NCI-H2196 (cell line): ENCODE results near the gene RCOR3.

Source experiments
- DNase-seq: peaks from one replicate; lab custom pipeline; 2025; ENCODE audit not compliant: unreplicated experiment; lab: John Stamatoyannopoulos, UW

RCOR3 gene

GRCh38 chr1:211323156-211324063 lies 64.2 kb downstream of the RCOR3 start:
- peak; percentile 72 for DNase-seq

DNA sequence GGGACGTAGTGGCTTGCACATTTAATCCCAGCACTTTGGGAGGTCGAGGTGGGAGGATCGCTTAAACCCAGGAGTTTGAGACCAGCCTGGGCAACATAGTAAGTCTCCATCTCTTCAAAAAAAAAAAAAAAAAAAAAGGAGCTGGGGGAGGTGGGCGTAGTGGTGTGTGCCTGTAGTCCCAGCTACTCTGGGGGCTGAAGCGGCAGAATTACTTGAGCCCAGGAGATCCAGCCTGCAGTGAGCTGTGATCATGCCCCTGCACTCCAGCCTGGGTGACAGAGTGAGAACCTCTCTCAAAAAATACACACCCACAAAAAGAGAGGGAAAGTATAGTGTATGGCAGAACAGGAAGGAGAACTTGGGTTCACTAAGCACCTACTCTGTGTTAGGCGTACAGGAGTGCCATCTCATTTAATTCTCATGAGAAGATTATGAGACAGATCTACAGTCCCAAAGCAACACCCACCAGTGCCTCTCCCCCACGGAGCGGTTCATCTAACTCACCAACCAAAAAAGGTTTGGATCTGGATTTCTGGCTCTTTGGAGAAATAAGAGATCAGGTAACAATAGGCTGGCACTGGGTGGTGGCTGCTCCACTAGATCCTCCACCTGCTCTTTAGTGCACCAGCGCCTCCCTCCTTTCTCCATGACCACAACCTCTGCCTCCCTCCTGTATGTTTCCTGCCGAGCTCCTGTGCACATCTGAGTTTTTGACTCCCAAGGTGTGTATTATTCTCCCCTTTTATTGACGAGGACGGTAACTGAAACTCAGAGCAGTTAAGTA lies 66.0 kb downstream of the RCOR3 start:
- DNase-seq = peak; percentile 42

GRCh38 chr1:211326140-211326527 lies 67.0 kb downstream of the RCOR3 start:
- DNase-seq = no peak

DNA sequence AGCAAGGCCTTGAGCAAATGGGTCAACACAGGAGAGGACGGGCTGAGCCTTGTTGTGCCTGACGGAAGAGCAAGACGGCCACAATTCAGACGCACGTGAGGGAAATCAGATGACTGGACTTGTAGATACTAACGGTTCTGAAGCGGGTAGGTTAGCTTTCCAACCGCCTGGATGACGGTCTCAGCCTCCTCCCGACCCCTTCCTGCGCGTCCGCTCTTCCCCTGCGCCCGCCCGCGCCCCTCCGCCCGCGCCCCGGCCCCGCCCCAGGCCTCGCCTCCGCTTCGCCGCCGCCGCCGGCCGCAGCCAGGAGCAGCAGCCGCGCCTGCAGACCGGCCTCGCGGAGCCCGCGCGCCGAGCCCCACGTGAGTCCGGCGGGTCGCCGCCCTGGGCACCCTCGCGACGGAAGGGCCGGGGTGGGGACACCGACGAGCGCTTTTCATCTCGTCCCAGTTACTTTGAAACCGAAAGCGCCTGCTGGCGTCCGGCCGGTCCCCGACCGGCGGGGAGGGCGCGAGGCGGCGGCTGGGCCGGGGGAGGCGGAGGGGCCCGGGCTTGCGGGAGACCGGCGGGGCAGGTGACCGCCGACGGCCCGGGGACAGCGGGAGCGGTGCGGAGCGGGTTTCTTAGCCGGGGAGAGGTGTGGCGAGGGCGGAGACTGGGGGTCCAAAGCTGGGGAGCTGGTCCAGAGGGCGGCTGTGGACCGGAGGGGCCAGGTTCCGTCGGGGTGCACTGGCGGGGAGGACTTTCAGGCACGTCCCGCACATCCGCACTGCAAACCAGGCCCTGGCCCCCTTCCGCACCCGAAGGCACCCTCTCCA lies 67.6 kb downstream of the RCOR3 start, which contains the start of gene TRAF5:
Gene TRAF5, plus strand, starts transcription at position 306 of the 818 bp plus-strand sequence. CDS start 26,407 bp downstream, outside the sequence.
- peak; percentile 51 for DNase-seq

DNA sequence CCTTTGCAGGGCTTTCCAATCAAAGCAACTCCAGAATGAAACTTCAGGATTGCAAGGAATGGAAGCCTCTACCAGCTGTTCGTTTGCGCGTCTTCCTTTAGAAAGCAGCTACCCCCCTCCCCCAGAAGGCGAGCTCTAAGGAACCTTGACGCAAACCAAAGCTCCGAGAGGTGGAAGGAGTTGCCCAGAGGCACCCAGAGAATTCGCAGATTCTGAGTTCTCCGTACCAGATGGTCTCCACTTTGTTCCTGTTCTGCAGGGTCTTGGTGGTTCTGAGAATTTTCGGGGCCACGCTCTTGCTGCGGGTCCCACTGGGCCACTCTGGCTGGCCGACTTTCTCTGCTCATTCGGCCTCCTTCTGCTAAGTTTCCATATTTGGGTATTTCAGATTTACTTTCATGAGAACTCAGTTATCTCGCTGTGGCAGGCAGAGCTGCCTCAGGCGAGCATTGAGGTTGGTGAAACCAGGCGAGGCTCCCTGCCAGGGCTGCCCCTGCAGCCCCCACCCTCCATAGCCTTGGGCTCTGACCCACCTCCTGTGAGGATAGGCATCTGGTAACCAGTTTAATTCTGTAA lies 68.3 kb downstream of the RCOR3 start:
- no peak for DNase-seq

GRCh38 chr1:211328084-211328694 lies 69.0 kb downstream of the RCOR3 start:
- DNase-seq = no peak

DNA sequence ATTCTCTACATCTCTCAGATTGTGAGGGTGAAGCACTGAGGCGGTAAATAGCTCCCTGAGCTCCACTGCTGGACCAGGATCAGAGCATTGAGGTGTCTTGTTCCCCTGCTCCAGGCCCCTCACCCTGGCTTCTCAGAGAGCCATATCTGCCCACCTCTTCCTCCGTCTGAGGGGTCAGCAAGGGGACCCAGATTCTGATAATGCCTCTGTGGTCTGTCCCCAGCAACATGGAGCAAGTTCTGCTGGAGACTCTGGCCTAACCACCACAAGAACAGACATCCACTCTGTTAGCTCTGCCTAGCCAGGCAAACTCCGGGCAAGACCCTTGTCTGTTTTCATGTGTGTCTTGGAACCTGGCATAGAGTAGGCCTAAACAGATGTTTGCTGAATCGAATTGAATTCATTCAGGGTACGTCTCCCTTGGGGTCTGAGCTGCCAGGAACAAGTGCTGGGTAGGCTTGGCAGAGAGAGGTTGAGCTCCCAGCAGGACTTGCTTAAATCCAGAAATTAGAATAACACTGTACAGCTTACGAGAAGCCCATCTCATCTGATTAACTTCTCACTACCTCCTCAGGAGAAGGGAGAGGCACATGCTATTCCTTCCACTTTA lies 69.8 kb downstream of the RCOR3 start:
- DNase-seq = no peak

DNA sequence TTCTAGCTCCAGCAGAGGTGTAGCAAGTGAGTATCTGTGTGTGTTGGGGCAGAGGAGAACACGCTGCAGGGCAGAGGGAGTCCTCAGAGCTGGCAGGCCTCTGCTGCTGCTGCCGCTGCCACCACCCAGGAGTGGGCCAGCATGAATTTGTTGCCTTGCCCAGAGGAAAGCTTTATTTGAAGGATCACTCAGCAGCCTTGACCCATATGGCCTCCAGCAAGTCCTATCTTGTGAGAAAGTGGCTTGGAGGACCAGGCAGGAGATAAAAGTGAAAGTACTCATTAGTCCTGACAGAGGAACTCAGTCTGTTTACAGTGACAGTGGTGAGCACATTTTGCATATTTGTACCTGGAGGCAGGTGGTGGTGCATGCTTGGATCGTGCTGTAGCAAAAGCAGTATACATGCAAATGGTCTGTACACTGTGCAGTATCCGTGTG lies 70.6 kb downstream of the RCOR3 start:
- no peak for DNase-seq

DNA sequence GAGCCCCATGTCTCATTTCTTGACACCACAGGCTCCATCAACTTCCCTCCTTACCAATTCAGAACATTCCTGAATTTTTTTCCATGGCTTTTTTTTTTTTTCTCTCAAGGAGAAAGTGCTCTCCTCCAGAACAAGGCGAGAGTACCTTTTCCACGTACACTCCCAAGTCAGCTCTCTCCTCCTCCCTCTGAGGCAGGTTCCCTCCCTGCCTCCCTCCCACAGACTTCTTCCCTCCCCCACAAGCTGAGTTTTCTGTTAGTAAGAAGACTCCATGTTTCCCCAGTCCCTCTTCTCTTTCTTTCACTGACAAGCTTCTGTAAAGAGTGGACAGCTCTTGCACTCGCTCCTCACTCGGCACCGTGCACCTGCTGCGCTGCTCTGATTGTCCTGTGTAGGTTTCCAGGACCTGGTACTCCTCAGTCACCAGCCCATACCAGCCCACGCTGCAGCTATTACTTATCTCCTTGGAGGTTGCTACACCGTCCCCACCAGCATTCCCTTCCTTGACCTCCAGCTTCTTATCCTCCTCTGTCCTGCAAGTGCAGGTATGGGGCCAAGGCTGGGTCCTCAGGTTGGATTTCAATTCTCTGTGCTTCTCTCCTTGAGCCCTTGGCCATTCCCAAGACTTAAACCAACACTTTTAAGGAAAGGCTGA lies 71.2 kb downstream of the RCOR3 start:
- DNase-seq = no peak

DNA sequence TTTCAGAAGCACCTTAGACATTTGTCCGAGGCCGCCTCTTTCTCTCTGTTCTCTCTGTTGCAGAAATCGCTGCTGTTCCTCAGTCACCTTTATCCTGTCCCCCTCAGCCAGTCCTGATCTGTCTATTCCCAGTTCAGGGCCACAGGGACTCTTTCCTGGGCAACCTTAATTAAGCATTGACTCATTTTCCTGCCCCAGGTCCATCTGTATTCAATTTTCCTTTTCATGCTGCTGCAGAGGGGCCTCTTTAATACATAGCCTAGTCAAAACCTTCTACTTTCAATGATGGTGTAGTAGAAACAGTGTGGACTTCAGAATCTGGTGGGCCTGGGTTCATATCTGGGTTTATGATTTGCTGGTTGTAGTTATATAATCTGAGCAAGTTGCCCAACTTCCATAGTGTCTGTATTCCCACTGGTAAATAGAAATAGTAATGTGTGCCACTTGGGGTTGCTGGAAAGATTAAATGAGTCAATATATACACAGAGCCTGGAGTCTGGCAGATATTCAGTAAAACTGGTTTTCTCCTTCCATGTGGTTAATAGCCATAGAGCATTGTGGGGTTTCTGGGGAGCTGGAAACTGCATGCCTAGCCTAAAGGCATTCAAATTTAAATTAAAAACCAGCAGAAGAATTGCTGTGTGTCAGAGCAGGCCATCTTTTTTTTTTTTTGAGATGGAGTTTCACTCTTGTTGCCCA lies 72.0 kb downstream of the RCOR3 start:
- no peak for DNase-seq

- DNase-seq = no peak
These were observed 73.0 kb downstream of the RCOR3 start for GRCh38 chr1:211332036-211332616.

GRCh38 chr1:211332830-211333229 lies 73.7 kb downstream of the RCOR3 start:
- DNase-seq = no peak

DNA sequence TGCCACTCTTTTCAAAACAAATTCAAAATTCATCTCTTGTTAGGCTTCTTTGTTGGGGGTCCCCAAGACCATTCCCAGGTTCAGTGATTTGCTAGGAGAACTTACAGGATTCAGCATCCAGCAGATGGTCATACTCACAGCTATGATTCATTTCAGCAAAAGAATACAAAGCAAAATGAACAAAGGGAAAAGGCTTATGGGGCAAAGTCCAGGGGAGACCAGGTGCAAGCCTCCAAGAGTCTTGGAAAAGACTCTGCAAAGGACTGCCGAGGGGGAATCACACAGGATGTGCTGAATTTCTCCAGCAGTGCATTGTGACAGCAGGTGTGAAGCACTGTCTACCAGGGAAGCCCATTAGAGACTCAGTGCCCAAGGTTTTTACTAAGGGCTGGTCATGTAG lies 74.7 kb downstream of the RCOR3 start:
- no peak for DNase-seq

DNA sequence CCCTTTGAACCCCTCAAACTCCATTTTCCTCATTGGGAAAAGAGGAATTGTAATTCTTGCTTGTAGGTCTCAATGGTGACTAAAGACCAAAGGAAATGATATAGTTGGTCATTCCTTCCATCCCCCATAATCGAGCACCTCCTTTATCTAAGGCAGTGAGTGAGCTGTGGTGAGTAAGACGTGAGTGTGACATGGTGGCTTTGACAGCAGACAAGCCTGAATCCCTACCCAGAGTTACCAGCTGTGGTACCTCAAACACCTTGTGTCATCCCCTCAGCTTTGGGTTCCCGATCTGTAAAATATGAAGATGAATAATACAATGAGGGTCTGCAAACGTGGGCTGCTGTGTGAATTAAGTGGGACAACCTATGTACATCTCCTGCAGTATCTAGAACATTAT lies 75.8 kb downstream of the RCOR3 start:
- DNase-seq = no peak

DNA sequence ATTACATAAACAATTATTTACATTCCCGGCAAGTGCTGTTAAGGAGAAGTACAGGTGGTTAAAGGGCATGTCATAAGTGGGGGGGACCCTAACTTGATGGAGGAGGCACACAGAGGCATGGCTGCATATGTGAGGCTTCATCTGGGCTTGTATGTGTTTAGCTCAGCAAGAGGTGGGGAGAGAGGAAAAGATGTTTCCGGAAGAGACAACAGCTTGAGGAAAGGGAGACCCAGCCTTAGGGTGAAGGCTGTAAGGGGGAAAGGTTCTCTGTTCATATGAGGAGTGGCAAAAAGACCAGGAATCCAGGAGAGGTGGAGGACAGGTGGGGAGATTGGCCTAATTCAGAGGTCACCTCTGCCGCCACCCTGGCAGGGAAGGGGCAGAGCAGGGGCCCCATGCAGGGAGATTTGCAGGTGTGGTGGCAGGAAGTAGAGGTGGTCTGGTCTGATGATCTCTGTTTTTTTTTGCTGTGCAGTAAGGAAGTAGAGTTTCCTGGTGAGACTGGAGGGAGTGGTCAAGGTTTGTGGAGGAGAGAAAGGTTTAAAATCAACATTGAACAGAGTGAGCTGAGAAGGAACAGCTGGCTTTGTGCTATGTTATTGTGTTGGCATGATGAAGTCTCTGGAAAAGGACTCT lies 76.5 kb downstream of the RCOR3 start:
- DNase-seq = no peak

GRCh38 chr1:211336161-211336560 lies 77.0 kb downstream of the RCOR3 start:
- no peak for DNase-seq

DNA sequence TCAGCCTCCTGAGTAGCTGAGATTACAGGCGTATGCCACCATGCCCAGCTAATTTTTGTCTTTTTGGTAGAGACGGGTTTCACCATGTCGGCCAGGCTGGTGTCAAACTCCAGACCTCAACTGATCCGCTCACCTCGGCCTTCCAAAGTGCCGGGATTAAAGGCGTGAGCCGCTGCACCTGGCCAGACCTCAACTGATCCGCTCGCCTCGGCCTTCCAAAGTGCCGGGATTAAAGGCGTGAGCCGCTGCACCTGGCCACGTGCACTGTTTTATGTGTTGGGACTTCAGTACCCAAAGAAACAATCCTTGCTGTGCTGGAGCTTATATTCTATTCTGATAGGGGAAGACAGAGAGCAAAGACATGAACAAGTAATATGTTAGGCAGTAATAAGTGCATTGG lies 77.6 kb downstream of the RCOR3 start:
- no peak for DNase-seq
